GM12864 (cell line): ENCODE measurements around the gene CACNG1.

ENCODE experiments used
- DNase-seq: peaks from one replicate; pipeline ENCODE4 v3.0.0-alpha.2; 2011; ENCODE audit warnings: low read depth
- H3K4me3 ChIP-seq: 2 replicates; pipeline ENCODE4 v1.5.1; 2011; ENCODE audit warnings: mild to moderate bottlenecking, low read depth, low read length, control low read depth
- TF ChIP-seq, protein P1 (sequence below): IDR thresholded peaks from 2 replicates; pipeline ENCODE4 v1.5.1; 2011; ENCODE audit warnings: low read depth, mild to moderate bottlenecking, moderate library complexity, low read length, control low read depth, inconsistent platforms; ENCODE audit errors: missing control alignments

CACNG1 gene

DNA sequence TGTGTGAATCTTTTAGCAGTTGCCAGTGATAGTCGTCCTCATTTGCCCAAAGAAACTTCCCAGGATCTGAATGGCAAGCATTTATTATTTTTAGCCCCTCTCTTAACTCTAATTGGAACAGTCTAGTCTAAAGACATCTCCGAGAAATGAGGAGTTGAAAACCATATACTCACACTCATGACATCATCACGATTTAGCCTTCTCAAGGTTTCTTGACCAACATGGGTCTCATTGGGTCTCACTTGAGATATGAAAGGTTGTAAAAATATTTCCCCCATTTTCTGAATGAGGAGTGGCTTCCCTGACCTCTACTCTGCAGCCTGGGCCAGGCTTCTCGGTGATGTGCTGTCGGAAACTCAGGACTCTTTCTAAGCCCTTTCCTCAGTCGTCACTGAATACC is 37.1 kb upstream of the CACNG1 start:
- no peak overlapping the region for H3K4me3 ChIP-seq
- no peak for DNase-seq
- TF ChIP-seq, protein P1, sequence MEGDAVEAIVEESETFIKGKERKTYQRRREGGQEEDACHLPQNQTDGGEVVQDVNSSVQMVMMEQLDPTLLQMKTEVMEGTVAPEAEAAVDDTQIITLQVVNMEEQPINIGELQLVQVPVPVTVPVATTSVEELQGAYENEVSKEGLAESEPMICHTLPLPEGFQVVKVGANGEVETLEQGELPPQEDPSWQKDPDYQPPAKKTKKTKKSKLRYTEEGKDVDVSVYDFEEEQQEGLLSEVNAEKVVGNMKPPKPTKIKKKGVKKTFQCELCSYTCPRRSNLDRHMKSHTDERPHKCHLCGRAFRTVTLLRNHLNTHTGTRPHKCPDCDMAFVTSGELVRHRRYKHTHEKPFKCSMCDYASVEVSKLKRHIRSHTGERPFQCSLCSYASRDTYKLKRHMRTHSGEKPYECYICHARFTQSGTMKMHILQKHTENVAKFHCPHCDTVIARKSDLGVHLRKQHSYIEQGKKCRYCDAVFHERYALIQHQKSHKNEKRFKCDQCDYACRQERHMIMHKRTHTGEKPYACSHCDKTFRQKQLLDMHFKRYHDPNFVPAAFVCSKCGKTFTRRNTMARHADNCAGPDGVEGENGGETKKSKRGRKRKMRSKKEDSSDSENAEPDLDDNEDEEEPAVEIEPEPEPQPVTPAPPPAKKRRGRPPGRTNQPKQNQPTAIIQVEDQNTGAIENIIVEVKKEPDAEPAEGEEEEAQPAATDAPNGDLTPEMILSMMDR = no peak

DNA sequence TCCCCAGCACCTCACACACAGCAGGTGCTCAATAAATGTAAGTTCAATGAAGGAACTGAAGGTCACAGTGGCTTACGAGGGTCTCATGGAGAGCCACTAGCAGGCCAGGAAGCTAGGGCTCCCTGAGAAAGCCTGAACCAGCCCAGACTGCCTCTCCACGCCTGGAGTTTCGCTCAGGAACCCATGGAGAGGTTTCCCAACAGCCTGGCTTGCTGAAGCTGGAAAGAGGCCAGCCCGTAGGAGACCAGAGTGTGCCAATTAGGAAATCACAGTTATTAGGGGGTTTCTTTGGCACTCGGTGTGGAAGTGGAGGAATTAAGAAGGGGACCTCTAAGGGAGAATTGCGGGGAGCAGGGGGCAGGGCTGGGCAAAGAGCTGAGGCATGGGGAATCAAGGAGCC is 36.3 kb upstream of the CACNG1 start:
- DNase-seq = no peak
- H3K4me3 ChIP-seq = no peak overlapping the region
- TF ChIP-seq, protein P1 = no peak

DNA sequence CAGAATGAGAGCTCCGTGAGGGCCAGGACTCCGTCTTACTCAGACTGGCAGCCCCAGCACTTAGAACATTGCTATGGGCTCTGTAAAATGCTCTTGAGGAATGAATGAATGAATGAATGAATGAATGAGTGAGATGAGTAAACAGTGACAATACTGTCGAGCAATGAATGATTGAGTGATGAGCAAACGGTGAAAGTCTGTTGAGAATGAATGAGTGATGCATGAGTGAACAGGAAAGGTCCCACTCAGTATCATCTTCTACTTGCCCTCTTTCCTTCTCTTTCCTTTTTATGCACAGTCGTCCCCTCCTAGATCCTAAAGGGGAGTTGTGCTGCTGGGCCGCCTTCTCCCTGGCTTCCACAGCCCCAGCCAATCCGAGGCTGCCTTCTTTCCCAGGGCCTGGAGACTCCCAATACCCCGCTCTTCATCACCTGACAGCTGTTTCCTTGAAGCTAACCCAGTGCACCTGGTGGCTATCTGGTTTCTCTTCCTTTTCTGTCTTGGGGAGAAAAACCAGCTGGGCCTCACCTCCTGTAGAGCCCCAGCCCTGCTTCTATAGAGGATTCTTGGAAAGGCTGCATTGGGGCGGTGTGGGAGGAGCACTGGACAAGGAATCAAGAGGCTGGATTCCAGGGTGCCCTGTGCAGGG is 32.7 kb upstream of the CACNG1 start:
- TF ChIP-seq, protein P1 = no peak
- H3K4me3 ChIP-seq = no peak overlapping the region
- peak; percentile 3 for DNase-seq

DNA sequence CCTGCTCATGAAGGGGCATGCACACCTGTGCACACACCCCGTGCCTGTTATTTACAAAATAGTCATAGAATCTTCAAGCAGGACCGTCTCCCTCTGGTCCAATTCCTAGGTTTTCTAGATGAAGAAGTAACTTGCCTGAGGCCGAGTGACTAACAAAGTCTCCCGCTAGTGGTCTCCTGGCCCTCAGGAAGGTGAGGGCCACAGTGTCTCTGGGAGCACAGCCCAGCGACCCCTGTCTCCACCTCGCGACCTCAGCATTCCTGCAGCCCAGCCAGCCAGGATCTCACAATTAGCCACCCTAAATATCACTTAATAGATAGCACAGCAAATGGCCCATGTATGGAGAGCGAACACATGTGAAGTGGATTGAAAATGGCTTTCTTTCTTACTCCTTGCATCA is 30.5 kb upstream of the CACNG1 start:
- H3K4me3 ChIP-seq = no peak overlapping the region
- TF ChIP-seq, protein P1 = no peak
- no peak for DNase-seq

DNA sequence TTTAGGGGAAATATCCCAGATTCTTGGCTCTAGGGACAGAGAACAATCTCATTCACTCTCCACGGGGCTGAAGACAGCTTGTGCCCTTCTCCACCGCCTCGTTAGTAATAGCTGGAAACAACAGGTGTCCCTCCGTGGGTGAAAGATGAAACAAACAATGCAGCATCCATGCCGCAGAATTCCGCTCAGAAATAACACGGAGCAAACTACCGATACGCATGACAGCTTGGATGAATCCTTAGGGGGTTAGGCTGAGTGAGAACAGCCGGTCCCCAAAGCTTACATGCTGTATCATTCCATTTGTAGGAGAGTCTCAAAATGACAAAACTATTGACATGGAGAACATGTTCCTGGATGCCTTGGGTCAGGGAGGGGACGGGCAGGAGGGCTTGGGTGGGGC is 29.4 kb upstream of the CACNG1 start:
- H3K4me3 ChIP-seq = no peak overlapping the region
- TF ChIP-seq, protein P1 = no peak
- no peak for DNase-seq

DNA sequence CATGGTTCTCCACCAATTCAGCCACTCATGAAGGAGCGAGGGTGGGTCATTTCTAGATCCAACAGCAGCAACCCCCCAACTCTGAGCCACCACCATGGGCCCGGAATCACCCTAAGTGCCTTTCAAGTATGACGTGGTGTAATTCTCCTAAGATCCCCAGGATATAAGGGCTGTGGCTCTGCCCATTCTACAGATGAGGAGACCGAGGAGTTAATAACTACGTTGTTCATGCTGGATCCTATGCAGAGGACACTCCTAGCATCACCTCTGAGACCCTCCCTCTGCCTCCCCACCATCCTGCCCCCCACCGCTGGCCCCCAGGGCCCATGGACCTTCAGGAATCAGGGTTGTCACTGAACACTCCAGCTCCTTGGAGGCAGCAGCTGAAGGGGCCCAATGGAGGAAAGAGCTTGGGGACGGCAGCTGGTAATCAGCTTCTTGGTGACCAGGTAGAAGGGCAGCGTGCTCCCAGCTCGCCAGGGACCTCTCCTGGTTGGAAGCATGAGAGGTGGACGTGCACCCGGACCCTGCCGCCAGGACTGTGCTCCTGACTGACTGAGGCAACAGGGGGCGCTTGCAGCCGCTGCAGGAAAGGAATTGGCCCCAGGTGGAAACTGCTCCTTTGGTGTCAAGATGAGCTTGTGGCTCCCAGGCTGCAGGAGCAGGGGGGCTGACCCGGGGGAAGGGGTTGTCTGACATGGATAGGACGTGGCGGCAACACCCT is 28.2 kb upstream of the CACNG1 start:
- TF ChIP-seq, protein P1 = peak; percentile 5
- DNase-seq = no peak
- no peak overlapping the region for H3K4me3 ChIP-seq

DNA sequence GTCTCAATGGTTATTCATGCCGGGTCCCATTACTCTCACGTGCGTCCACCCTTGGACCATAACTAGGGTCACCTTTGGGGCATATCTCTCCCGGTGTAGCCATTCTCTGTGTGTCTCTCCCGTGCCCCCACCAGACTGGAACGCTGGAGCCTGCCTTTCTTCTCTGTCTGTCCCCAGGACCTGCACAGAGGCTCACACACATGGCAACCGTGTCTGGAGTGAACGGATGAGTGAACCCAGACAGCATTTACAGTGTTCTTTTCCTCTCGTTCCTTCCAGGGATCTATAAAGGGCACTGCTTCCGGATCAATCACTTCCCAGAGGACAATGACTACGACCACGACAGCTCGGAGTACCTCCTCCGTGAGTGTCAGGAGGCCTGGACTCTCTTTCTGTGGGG is 26.4 kb upstream of the CACNG1 start:
- DNase-seq = no peak
- H3K4me3 ChIP-seq = no peak overlapping the region
- TF ChIP-seq, protein P1 = no peak
